GM12892 (cell line): ENCODE data around the gene DHRS13.

Source experiments
- POLR2A ChIP-seq: IDR thresholded peaks from 2 replicates; pipeline ENCODE4 v1.6.1; 2011; ENCODE audit warnings: low read depth, low read length, control low read depth
- POLR2AphosphoS5 ChIP-seq: IDR thresholded peaks from 2 replicates; pipeline ENCODE4 v1.6.1; 2011; ENCODE audit warnings: low read depth, low read length, control low read depth

- TF ChIP-seq POLR2A (no peak), POLR2AphosphoS5 (no peak)
Measured at GRCh38 chr17:28891201-28891600, 11.7 kb downstream of the DHRS13 start.
